ENCODE data around the gene GOLGA8B.
"Not testable (repeated sequence)": the region's sequence is repeated elsewhere in the genome, so short reads cannot be mapped to it uniquely, and the experiment has no call there.

Gene GOLGA8B

GRCh38 chr15:34591306-34591705, 7.9 kb upstream of the GOLGA8B start:
- Mint-ChIP-seq H3K4me1 (peaks cover 5% of the 10 kb centered on the region), H3K27me3 (ENCODE audit: low read depth) (peaks cover 4% of the 10 kb centered on the region), H3K36me3 (ENCODE audit: low read depth) (no peaks in the 10 kb centered on the region), H3K9me3 (no peaks in the 10 kb centered on the region), H3K4me3 (no peak overlapping the region), H3K27ac (no peak overlapping the region)
- TF ChIP-seq CTCF (IDR thresholded peaks at IDR 0.05; ENCODE audit: unreplicated experiment in 3 of 3) = no peak

- Mint-ChIP-seq H3K27ac (peak overlapping the region; percentile 56 to 87 (median 84)), H3K9me3 (no peaks in the 10 kb centered on the region), H3K4me1 (peaks cover 5% of the 10 kb centered on the region), H3K27me3 (ENCODE audit: low read depth) (peaks cover 13% of the 10 kb centered on the region), H3K36me3 (ENCODE audit: low read depth) (no peaks in the 10 kb centered on the region), H3K4me3 (peak overlapping the region; percentile 78 to 87 (median 82))
- peak; percentile 71 to 86 (median 78) for TF ChIP-seq CTCF (IDR thresholded peaks at IDR 0.05; ENCODE audit: unreplicated experiment in 3 of 3)
These were observed 4.7 kb upstream of the GOLGA8B start for GRCh38 chr15:34588046-34588674.

GRCh38 chr15:34585966-34586365, 2.5 kb upstream of the GOLGA8B start:
- H3K27ac Mint-ChIP-seq = not testable (repeated sequence)

GRCh38 chr15:34584996-34585395, 1.5 kb upstream of the GOLGA8B start:
- H3K36me3 Mint-ChIP-seq (ENCODE audit: low read depth) = no peaks in the 10 kb centered on the region
- peaks cover 21% of the 10 kb centered on the region for H3K27me3 Mint-ChIP-seq (ENCODE audit: low read depth)
- no peak overlapping the region for H3K27ac Mint-ChIP-seq
- no peak for TF ChIP-seq CTCF (IDR thresholded peaks at IDR 0.05; ENCODE audit: unreplicated experiment in 3 of 3)
- peaks cover 16% of the 10 kb centered on the region for H3K4me1 Mint-ChIP-seq
- no peaks in the 10 kb centered on the region for H3K9me3 Mint-ChIP-seq
- H3K4me3 Mint-ChIP-seq = peak overlapping the region; percentile 86 to 89 (median 89)

More at GRCh38 chr15:34585966-34586365, 2.5 kb upstream of the GOLGA8B start:
- not testable (repeated sequence) for H3K9me3 Mint-ChIP-seq; H3K36me3 Mint-ChIP-seq (ENCODE audit: low read depth)
- peak overlapping the region; percentile 19 to 68 (median 44) for H3K4me3 Mint-ChIP-seq
- peaks cover 21% of the 10 kb centered on the region for H3K27me3 Mint-ChIP-seq (ENCODE audit: low read depth)
- H3K4me1 Mint-ChIP-seq = peaks cover 12% of the 10 kb centered on the region

- Mint-ChIP-seq H3K36me3 (ENCODE audit: low read depth) (no peaks in the 10 kb centered on the region), H3K4me3 (peak overlapping the region; percentile 86 to 89 (median 89)), H3K27ac (no peak overlapping the region), H3K9me3 (no peaks in the 10 kb centered on the region), H3K27me3 (ENCODE audit: low read depth) (peaks cover 21% of the 10 kb centered on the region), H3K4me1 (peaks cover 22% of the 10 kb centered on the region)
- TF ChIP-seq CTCF (IDR thresholded peaks at IDR 0.05; ENCODE audit: unreplicated experiment in 3 of 3) = no peak
These were observed 848 bp upstream of the GOLGA8B start for GRCh38 chr15:34584330-34584668.

GRCh38 chr15:34582461-34583371, 735 bp downstream of the GOLGA8B start:
- Mint-ChIP-seq H3K27ac (peak overlapping the region in 1 of 3 experiments; percentile 33), H3K4me1 (peaks cover 23% of the 10 kb centered on the region), H3K27me3 (ENCODE audit: low read depth) (peaks cover 20% of the 10 kb centered on the region), H3K9me3 (no peaks in the 10 kb centered on the region), H3K36me3 (ENCODE audit: low read depth) (no peaks in the 10 kb centered on the region), H3K4me3 (peak overlapping the region; percentile 86 to 91 (median 90))
- TF ChIP-seq CTCF (IDR thresholded peaks at IDR 0.05; ENCODE audit: unreplicated experiment in 3 of 3) = no peak

GRCh38 chr15:34581687-34582460, 1.6 kb downstream of the GOLGA8B start:
- Mint-ChIP-seq H3K4me1 (peaks cover 28% of the 10 kb centered on the region), H3K4me3 (peak overlapping the region; percentile 86 to 91 (median 90)), H3K27me3 (ENCODE audit: low read depth) (peaks cover 20% of the 10 kb centered on the region), H3K27ac (peak overlapping the region in 2 of 3 experiments; percentile 21 to 33)
- not testable (repeated sequence) for H3K36me3 Mint-ChIP-seq (ENCODE audit: low read depth); H3K9me3 Mint-ChIP-seq
